Activated T-cell treated with anti-CD3 and anti-CD28 coated beads for 4 hours (primary cell): ENCODE data around the gene TJP1.

Source experiments
- DNase-seq: peaks from one replicate; pipeline ENCODE4 v3.0.0-alpha.2; 2020

TJP1 gene

GRCh38 chr15:29656636-29657475 is 165.4 kb downstream of the TJP1 start:
- no peak for DNase-seq

- DNase-seq = no peak
These were observed 169.7 kb downstream of the TJP1 start for GRCh38 chr15:29652595-29652994.

- DNase-seq = no peak
These were observed 170.6 kb downstream of the TJP1 start for GRCh38 chr15:29651476-29652233.
